Mesothelial cell of epicardium (in vitro differentiated cells): ENCODE results near the gene ADAM11. TPM values are rescaled to one million over a fixed set of nuclear protein-coding genes. Genes with fewer than 3 reads are reported as not detected.

Experiments
- DNase-seq, 2 experiments: peaks; one replicate each; pipeline ENCODE4 v3.0.0; 2021; ENCODE audit warnings: low spot score in 2 of 2; ENCODE audit not compliant: unreplicated experiment in 2 of 2
- H3K27ac Mint-ChIP-seq: 2 replicates; pipeline ENCODE4 v1.8.0; 2021; ENCODE audit warnings: mixed read lengths
- H3K27me3 Mint-ChIP-seq: 2 replicates; pipeline ENCODE4 v1.8.0; 2021; ENCODE audit warnings: low read depth, mixed read lengths
- H3K36me3 Mint-ChIP-seq: 2 replicates; pipeline ENCODE4 v1.8.0; 2021; ENCODE audit warnings: mixed read lengths
- H3K4me1 Mint-ChIP-seq: 2 replicates; pipeline ENCODE4 v1.8.0; 2021; ENCODE audit warnings: mixed read lengths
- H3K4me3 Mint-ChIP-seq: 2 replicates; pipeline ENCODE4 v1.8.0; 2021; ENCODE audit warnings: mild to moderate bottlenecking, moderate library complexity, mixed read lengths
- H3K9me3 Mint-ChIP-seq: 2 replicates; pipeline ENCODE4 v1.8.0; 2021; ENCODE audit warnings: mixed read lengths
- total RNA-seq: library from RNA; stranded (reverse); gene quantifications from 3 replicates; pipeline ENCODE4 v1.2.1, GENCODE V29; 2021
- TF ChIP-seq, protein P1 (sequence below): fragments of 200-600 bp; sonication (generic); IDR thresholded peaks from one replicate; pipeline ENCODE4 v1.5.0; 2021; ENCODE audit warnings: antibody characterized with exemption; ENCODE audit not compliant: unreplicated experiment

ADAM11 gene
- total RNA-seq, 1 donor from 2014 or later, result 8.5 TPM

DNA sequence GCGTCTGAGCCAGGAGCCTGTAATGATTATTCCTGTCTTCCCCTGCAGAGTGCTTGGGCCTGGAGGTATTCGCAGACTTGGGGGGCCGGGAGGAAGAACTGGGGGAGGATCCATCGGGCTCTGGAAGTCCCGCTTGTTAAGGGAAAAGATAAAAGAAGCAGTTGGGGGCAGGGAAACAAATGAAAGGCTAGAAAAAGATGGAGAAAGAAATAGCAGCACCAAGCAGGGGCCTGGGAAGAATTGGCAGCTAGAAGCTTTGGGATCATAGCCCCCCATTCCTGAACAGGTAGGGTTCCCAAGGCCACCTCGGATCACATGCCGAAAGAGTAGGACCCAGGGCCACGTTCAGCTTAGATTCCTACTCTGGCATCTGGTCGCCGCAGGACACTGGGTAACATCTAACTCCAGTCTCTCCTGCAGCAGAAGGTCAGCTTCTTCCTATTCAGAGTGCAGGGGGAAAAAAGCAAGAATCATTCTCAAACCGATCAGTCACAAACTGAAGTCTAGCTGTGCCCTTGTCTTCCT, 23.6 kb downstream of the ADAM11 start:
- TF ChIP-seq, protein P1, sequence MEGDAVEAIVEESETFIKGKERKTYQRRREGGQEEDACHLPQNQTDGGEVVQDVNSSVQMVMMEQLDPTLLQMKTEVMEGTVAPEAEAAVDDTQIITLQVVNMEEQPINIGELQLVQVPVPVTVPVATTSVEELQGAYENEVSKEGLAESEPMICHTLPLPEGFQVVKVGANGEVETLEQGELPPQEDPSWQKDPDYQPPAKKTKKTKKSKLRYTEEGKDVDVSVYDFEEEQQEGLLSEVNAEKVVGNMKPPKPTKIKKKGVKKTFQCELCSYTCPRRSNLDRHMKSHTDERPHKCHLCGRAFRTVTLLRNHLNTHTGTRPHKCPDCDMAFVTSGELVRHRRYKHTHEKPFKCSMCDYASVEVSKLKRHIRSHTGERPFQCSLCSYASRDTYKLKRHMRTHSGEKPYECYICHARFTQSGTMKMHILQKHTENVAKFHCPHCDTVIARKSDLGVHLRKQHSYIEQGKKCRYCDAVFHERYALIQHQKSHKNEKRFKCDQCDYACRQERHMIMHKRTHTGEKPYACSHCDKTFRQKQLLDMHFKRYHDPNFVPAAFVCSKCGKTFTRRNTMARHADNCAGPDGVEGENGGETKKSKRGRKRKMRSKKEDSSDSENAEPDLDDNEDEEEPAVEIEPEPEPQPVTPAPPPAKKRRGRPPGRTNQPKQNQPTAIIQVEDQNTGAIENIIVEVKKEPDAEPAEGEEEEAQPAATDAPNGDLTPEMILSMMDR, result no peak
- H3K27ac Mint-ChIP-seq, result peak overlapping the region; percentile 69
- no peak for DNase-seq
- no peak overlapping the region for H3K4me3 Mint-ChIP-seq
- H3K27me3 Mint-ChIP-seq, result peaks cover 9% of the 10 kb centered on the region
- no peaks in the 10 kb centered on the region for H3K36me3 Mint-ChIP-seq
- peaks cover 13% of the 10 kb centered on the region for H3K4me1 Mint-ChIP-seq
- H3K9me3 Mint-ChIP-seq, result no peaks in the 10 kb centered on the region

DNA sequence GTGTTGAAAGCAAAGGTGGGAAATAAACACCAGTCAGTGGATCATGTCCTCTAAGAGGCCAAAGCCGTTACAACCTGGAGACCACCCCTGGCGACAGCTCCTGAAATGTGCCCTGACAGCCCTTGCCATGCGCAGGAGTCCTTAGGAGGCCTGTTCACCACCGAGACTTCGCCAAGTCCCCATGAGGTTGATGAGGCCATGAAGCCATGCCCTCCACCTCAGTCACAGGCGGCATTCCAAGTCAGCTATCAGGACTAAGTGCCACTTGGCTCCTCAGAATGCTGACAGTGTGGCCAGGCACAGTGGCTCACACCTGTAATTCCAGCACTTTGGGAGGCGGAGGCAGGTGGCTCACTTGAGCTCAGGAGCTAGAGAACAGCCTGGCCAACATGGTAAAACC, 27.1 kb downstream of the ADAM11 start:
- Mint-ChIP-seq H3K36me3 (no peaks in the 10 kb centered on the region), H3K27me3 (peaks cover 7% of the 10 kb centered on the region), H3K27ac (no peak overlapping the region), H3K4me3 (no peak overlapping the region), H3K9me3 (no peaks in the 10 kb centered on the region), H3K4me1 (peaks cover 9% of the 10 kb centered on the region)
- DNase-seq, result no peak
- TF ChIP-seq, protein P1, result no peak

GRCh38 chr17:44786551-44787081, 27.8 kb downstream of the ADAM11 start:
- TF ChIP-seq, protein P1, result no peak
- DNase-seq, result no peak
- Mint-ChIP-seq H3K27ac (no peak overlapping the region), H3K9me3 (no peaks in the 10 kb centered on the region), H3K27me3 (peaks cover 7% of the 10 kb centered on the region), H3K4me3 (no peak overlapping the region), H3K4me1 (peaks cover 9% of the 10 kb centered on the region), H3K36me3 (no peaks in the 10 kb centered on the region)

GRCh38 chr17:44787271-44787940, 28.6 kb downstream of the ADAM11 start:
- H3K36me3 Mint-ChIP-seq, result no peaks in the 10 kb centered on the region
- no peak overlapping the region for H3K27ac Mint-ChIP-seq
- H3K9me3 Mint-ChIP-seq, result no peaks in the 10 kb centered on the region
- peaks cover 2% of the 10 kb centered on the region for H3K4me1 Mint-ChIP-seq
- no peak for DNase-seq
- no peak overlapping the region for H3K4me3 Mint-ChIP-seq
- TF ChIP-seq, protein P1, result no peak
- peaks cover 7% of the 10 kb centered on the region for H3K27me3 Mint-ChIP-seq

DNA sequence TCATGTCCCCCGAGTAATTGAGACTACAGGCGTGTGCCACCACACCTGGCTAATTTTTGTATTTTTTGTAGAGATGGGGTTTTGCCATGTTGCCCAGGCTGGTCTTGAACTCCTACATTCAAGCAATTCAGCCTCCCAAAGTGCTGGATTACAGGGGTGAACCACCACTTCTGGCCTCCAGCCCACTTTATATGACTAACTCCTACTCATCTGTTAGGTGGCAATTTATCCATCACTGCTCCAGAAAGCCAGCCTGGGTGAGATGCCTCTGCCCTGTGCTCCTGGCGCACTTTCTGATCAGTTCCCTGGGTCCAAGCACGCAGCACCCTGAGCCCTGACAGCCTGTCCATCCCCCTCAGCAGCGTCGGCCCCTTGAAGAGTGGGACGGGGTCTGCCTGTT, 29.4 kb downstream of the ADAM11 start:
- H3K27ac Mint-ChIP-seq, result no peak overlapping the region
- no peaks in the 10 kb centered on the region for H3K36me3 Mint-ChIP-seq
- H3K9me3 Mint-ChIP-seq, result no peaks in the 10 kb centered on the region
- H3K27me3 Mint-ChIP-seq, result peaks cover 7% of the 10 kb centered on the region
- no peak for DNase-seq
- no peak overlapping the region for H3K4me3 Mint-ChIP-seq
- H3K4me1 Mint-ChIP-seq, result no peaks in the 10 kb centered on the region
- TF ChIP-seq, protein P1, result no peak
